Ishikawa (cell line): ENCODE data around the gene PRR9.

Experiments used
- CEBPB ChIP-seq: IDR thresholded peaks from 2 replicates; pipeline ENCODE4 v1.6.1; 2012
- CREB1 ChIP-seq: IDR thresholded peaks from 2 replicates; pipeline ENCODE4 v1.6.1; 2012; ENCODE audit warnings: low read depth
- EGR1 ChIP-seq: IDR thresholded peaks from 2 replicates; pipeline ENCODE4 v1.6.1; 2012
- EP300 ChIP-seq: IDR thresholded peaks from 2 replicates; pipeline ENCODE4 v1.6.1; 2012; ENCODE audit warnings: borderline replicate concordance
- FOXM1 ChIP-seq: IDR thresholded peaks from 2 replicates; pipeline ENCODE4 v1.6.1; 2012; ENCODE audit warnings: low read depth, borderline replicate concordance
- MAX ChIP-seq: IDR thresholded peaks from 2 replicates; pipeline ENCODE4 v1.6.1; 2012
- NFIC ChIP-seq: IDR thresholded peaks from 2 replicates; pipeline ENCODE4 v1.6.1; 2012
- RAD21 ChIP-seq: IDR thresholded peaks from 2 replicates; pipeline ENCODE4 v1.6.1; 2012; ENCODE audit warnings: low read depth
- REST ChIP-seq: IDR thresholded peaks from 2 replicates; pipeline ENCODE4 v1.6.1; 2012; ENCODE audit warnings: low read depth, mild to moderate bottlenecking
- TAF1 ChIP-seq: IDR thresholded peaks from 2 replicates; pipeline ENCODE4 v1.6.1; 2012; ENCODE audit warnings: low read depth, mild to moderate bottlenecking
- TCF12 ChIP-seq: IDR thresholded peaks from 2 replicates; pipeline ENCODE4 v1.6.1; 2012; ENCODE audit warnings: low read depth
- TEAD4 ChIP-seq: IDR thresholded peaks from 2 replicates; pipeline ENCODE4 v1.6.1; 2012
- USF1 ChIP-seq: IDR thresholded peaks from 2 replicates; pipeline ENCODE4 v1.6.1; 2012
- YY1 ChIP-seq: IDR thresholded peaks from 2 replicates; pipeline ENCODE4 v1.6.1; 2012; ENCODE audit warnings: low read depth
- ZBTB7A ChIP-seq: IDR thresholded peaks from 2 replicates; pipeline ENCODE4 v1.6.1; 2012; ENCODE audit warnings: low read depth

PRR9 gene

GRCh38 chr1:153180556-153180955 is 36.8 kb upstream of the PRR9 start:
- TF ChIP-seq REST, result no peak
- no peak for TF ChIP-seq RAD21
- no peak for TF ChIP-seq YY1
- no peak for TF ChIP-seq EGR1
- no peak for TF ChIP-seq USF1
- no peak for TF ChIP-seq FOXM1
- TF ChIP-seq CEBPB, result no peak
- no peak for TF ChIP-seq CREB1
- TF ChIP-seq TAF1, result no peak
- no peak for TF ChIP-seq TCF12
- no peak for TF ChIP-seq TEAD4
- no peak for TF ChIP-seq MAX

GRCh38 chr1:153190373-153190772 is 27.0 kb upstream of the PRR9 start:
- TF ChIP-seq TAF1, result no peak
- TF ChIP-seq RAD21, result peak; percentile 73

- TF ChIP-seq EGR1 (no peak), CEBPB (no peak), ZBTB7A (no peak), RAD21 (peak; percentile 93), EP300 (no peak), USF1 (no peak), CREB1 (no peak), YY1 (no peak)
These were observed 24.7 kb upstream of the PRR9 start for GRCh38 chr1:153192697-153193096.

- TF ChIP-seq CREB1 (no peak), TCF12 (no peak), REST (no peak), CEBPB (no peak), TAF1 (no peak), EP300 (no peak), RAD21 (no peak), EGR1 (no peak), FOXM1 (no peak), NFIC (no peak)
These were observed 22.9 kb upstream of the PRR9 start for GRCh38 chr1:153194331-153195050.

- TF ChIP-seq EGR1 (no peak), REST (no peak), CREB1 (no peak), FOXM1 (no peak), TEAD4 (no peak), MAX (no peak), USF1 (no peak), TAF1 (no peak), ZBTB7A (no peak), CEBPB (no peak), NFIC (no peak), TCF12 (no peak)
These were observed 22.2 kb upstream of the PRR9 start for GRCh38 chr1:153195216-153195615.
